ENCODE results near the gene AXIN2.

The AXIN2 gene

GRCh38 chr17:65542067-65542466, 19.4 kb downstream of the AXIN2 start:
- H3K4me3 ChIP-seq (ENCODE audit: low read depth, low read length) = no peak overlapping the region
- DNase-seq (ENCODE audit: low read depth) = no peak

- no peak for DNase-seq (ENCODE audit: low read depth)
- H3K4me3 ChIP-seq (ENCODE audit: low read depth, low read length) = no peak overlapping the region
These were observed 20.0 kb downstream of the AXIN2 start for GRCh38 chr17:65541453-65541852.

- no peak for DNase-seq (ENCODE audit: low read depth)
- H3K4me3 ChIP-seq (ENCODE audit: low read depth, low read length) = no peak overlapping the region
These were observed 21.7 kb downstream of the AXIN2 start for GRCh38 chr17:65539630-65540266.

GRCh38 chr17:65538675-65539529, 22.5 kb downstream of the AXIN2 start:
- no peak overlapping the region for H3K4me3 ChIP-seq (ENCODE audit: low read depth, low read length)
- DNase-seq (ENCODE audit: low read depth) = no peak

GRCh38 chr17:65537845-65538674, 23.4 kb downstream of the AXIN2 start:
- DNase-seq (ENCODE audit: low read depth) = no peak
- H3K4me3 ChIP-seq (ENCODE audit: low read depth, low read length) = no peak overlapping the region

- H3K4me3 ChIP-seq (ENCODE audit: low read depth, low read length) = no peak overlapping the region
- DNase-seq (ENCODE audit: low read depth) = no peak
These were observed 24.1 kb downstream of the AXIN2 start for GRCh38 chr17:65537343-65537844.

- DNase-seq (ENCODE audit: low read depth) = no peak
- H3K4me3 ChIP-seq (ENCODE audit: low read depth, low read length) = no peak overlapping the region
These were observed 24.7 kb downstream of the AXIN2 start for GRCh38 chr17:65536573-65537342.

GRCh38 chr17:65535777-65536572, 25.5 kb downstream of the AXIN2 start:
- no peak for DNase-seq (ENCODE audit: low read depth)
- no peak overlapping the region for H3K4me3 ChIP-seq (ENCODE audit: low read depth, low read length)

GRCh38 chr17:65533852-65534457, 27.5 kb downstream of the AXIN2 start:
- no peak for DNase-seq (ENCODE audit: low read depth)

GRCh38 chr17:65533056-65533745, 28.2 kb downstream of the AXIN2 start:
- DNase-seq (ENCODE audit: low read depth) = no peak
- no peak overlapping the region for H3K4me3 ChIP-seq (ENCODE audit: low read depth, low read length)

More at GRCh38 chr17:65533852-65534457, 27.5 kb downstream of the AXIN2 start:
- H3K4me3 ChIP-seq (ENCODE audit: low read depth, low read length) = no peak overlapping the region

- no peak overlapping the region for H3K4me3 ChIP-seq (ENCODE audit: low read depth, low read length)
- DNase-seq (ENCODE audit: low read depth) = no peak
These were observed 29.2 kb downstream of the AXIN2 start for GRCh38 chr17:65532101-65532890.

- no peak for DNase-seq (ENCODE audit: low read depth)
These were observed 30.0 kb downstream of the AXIN2 start for GRCh38 chr17:65531256-65532100.

GRCh38 chr17:65530523-65531255, 30.8 kb downstream of the AXIN2 start:
- no peak overlapping the region for H3K4me3 ChIP-seq (ENCODE audit: low read depth, low read length)
- no peak for DNase-seq (ENCODE audit: low read depth)

More at GRCh38 chr17:65531256-65532100, 30.0 kb downstream of the AXIN2 start:
- H3K4me3 ChIP-seq (ENCODE audit: low read depth, low read length) = no peak overlapping the region

- no peak for DNase-seq (ENCODE audit: low read depth)
- no peak overlapping the region for H3K4me3 ChIP-seq (ENCODE audit: low read depth, low read length)
These were observed 31.5 kb downstream of the AXIN2 start for GRCh38 chr17:65529761-65530522.

Measured in skeletal muscle cell (primary cell).